ENCODE results near the gene FAT4. TPM values are rescaled to one million over a fixed set of nuclear protein-coding genes. Genes with fewer than 3 reads are reported as not detected.

FAT4 gene, protein sequence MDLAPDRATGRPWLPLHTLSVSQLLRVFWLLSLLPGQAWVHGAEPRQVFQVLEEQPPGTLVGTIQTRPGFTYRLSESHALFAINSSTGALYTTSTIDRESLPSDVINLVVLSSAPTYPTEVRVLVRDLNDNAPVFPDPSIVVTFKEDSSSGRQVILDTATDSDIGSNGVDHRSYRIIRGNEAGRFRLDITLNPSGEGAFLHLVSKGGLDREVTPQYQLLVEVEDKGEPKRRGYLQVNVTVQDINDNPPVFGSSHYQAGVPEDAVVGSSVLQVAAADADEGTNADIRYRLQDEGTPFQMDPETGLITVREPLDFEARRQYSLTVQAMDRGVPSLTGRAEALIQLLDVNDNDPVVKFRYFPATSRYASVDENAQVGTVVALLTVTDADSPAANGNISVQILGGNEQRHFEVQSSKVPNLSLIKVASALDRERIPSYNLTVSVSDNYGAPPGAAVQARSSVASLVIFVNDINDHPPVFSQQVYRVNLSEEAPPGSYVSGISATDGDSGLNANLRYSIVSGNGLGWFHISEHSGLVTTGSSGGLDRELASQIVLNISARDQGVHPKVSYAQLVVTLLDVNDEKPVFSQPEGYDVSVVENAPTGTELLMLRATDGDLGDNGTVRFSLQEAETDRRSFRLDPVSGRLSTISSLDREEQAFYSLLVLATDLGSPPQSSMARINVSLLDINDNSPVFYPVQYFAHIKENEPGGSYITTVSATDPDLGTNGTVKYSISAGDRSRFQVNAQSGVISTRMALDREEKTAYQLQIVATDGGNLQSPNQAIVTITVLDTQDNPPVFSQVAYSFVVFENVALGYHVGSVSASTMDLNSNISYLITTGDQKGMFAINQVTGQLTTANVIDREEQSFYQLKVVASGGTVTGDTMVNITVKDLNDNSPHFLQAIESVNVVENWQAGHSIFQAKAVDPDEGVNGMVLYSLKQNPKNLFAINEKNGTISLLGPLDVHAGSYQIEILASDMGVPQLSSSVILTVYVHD (N-terminal part only)
- 1 to 10 TPM; 6.5 to 8.9 TPM for total RNA-seq
- polyA plus RNA-seq (ENCODE audit: insufficient read depth, low read depth, low replicate concordance): 2.8 TPM
- long read RNA-seq, donor 1, partial matches to known transcripts: 19 of 19 reads
- long read RNA-seq, donor 1, other reads (novel, unspliced or antisense): 0 of 19 reads
- long read RNA-seq, donor 2: 0 reads

DNA sequence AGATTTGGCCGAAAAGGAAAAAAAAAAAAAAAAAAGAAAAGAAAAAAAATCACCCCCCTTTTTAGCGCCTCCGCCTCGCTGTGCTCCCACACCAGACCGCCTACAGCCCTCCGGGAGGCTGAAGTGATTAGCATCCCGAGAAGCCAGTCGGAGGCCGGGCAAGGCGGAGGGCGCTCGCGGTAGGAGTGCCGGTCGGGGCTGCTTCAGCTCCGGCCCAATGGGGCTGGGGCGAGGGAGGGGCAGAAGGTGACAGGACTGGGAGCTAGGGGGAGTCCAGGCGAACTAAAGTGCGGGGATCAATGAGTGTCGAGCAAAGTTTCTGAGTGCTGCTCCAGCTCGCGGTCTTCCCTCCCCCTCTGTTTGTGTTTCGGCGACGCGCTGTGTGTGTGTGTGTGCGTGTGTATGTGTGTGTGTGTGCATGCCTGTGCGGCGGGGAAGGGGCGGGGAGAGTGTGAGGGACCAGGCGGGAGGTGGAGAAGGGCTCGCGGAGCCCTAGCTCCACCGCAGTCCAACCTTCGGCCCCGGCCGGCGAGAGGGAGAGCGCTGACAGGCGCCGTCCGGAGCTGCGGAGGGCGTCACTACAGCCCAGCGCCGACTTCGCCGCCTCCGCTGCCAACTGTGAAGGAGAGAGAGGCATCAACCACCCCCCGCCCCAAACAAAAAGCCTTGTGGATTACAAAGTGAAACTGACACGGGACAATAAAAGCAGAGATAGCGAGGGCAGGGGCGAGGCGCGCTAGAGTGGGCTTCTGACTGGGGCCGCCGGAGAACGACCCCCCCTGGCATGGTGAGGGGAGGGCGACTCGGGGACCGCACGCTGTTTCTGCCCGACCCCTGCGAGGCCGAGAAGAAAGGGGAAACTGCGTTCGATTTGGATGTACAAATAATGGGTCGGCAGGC is at the start of gene FAT4:
FAT4 (plus strand) TSS at position 280 of the 900 bp plus-strand sequence. CDS start 1,457 bp downstream, outside the sequence.
- 0% methylated on average over 45 to 68 of the region's 68 CpGs for WGBS, 2 donors
- TF ChIP-seq, protein P1, sequence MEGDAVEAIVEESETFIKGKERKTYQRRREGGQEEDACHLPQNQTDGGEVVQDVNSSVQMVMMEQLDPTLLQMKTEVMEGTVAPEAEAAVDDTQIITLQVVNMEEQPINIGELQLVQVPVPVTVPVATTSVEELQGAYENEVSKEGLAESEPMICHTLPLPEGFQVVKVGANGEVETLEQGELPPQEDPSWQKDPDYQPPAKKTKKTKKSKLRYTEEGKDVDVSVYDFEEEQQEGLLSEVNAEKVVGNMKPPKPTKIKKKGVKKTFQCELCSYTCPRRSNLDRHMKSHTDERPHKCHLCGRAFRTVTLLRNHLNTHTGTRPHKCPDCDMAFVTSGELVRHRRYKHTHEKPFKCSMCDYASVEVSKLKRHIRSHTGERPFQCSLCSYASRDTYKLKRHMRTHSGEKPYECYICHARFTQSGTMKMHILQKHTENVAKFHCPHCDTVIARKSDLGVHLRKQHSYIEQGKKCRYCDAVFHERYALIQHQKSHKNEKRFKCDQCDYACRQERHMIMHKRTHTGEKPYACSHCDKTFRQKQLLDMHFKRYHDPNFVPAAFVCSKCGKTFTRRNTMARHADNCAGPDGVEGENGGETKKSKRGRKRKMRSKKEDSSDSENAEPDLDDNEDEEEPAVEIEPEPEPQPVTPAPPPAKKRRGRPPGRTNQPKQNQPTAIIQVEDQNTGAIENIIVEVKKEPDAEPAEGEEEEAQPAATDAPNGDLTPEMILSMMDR (IDR thresholded peaks at IDR 0.05): peak in 1 of 3 experiments; percentile 5
- TF ChIP-seq POLR2A (IDR thresholded peaks at IDR 0.05): no peak
- peak; percentile 96 for DNase-seq
- H3K9me3 ChIP-seq: no peaks in the 10 kb centered on the region
- H3K27ac ChIP-seq: peak within 1 kb of the TSS; percentile 76 to 89
- no peaks in the 10 kb centered on the region for H3K27me3 ChIP-seq
- intact Hi-C loops (cut with DNase I; ENCODE audit: low total_unique reads): loop anchor here (5.0 kb wide), 1 partner anchor 422 kb away; no protein-coding TSS in a partner anchor
- peaks cover 13% of the 10 kb centered on the region for H3K4me1 ChIP-seq
- H3K36me3 ChIP-seq (ENCODE audit: low read depth, missing control alignments): no peaks in the 10 kb centered on the region
- peak within 1 kb of the TSS; percentile 80 to 87 for H3K4me3 ChIP-seq

DNA sequence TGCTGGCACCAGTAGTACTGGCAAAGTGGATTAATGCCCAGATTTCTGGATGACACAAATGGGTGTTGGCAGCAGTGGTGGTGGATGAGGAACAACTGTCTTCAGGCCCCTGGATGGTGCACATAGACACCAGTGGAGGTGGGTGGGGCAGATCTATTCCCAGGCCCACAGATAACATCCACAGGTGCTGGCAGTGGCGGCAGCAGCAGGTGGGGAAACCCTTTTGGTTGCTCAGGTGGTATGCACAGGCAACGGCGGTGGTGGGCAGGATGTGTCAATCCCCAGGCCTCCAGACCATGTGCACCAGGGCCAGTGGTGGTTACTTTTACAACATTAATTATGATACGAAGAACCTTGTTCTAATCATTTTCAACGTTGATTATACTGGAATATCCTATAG is 48.9 kb upstream of the FAT4 start:
- intact Hi-C loops (cut with DNase I; ENCODE audit: low total_unique reads): no loop called here
- WGBS, 2 donors: 87 to 88% methylated on average over 5 of the region's 5 CpGs
- H3K27ac ChIP-seq: no peak overlapping the region
- no peak for TF ChIP-seq POLR2A (IDR thresholded peaks at IDR 0.05)
- TF ChIP-seq, protein P1 (IDR thresholded peaks at IDR 0.05): no peak
- H3K4me3 ChIP-seq: no peak overlapping the region
- no peaks in the 10 kb centered on the region for H3K36me3 ChIP-seq (ENCODE audit: low read depth, missing control alignments)
- no peaks in the 10 kb centered on the region for H3K4me1 ChIP-seq
- DNase-seq: no peak
- H3K27me3 ChIP-seq: no peaks in the 10 kb centered on the region
- no peaks in the 10 kb centered on the region for H3K9me3 ChIP-seq

DNA sequence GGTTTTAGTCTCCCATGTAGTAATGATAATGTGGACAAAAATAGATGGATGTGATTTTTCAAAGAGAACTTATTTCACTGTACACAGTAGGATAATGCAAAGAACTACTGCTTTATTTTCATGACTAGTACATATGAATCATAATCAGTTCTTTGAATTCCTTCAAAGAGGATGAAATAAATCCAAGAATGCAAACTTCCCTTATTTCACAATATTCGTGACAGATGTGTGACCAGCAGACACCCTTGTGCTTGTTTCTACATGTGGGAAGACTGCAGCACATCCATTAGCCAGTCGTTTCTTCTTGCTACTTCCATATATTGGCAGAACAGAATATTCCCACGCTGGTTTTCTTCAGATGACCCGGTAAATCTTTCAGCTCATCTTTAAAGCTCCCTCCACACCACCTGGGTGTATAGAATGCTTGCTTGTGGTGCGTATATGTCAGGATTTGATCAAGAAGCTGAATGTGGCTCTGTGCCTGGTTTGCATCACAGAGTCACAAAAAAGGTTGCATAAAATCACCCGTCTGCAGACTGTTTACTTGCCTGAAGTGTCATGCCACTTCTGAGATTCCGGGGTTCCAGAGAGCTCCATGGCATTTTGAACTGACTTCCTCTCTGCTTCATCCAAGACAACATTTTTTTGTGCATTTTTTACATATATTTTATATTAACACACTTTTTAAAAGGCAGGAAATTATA is 47.7 kb upstream of the FAT4 start:
- intact Hi-C loops (cut with DNase I; ENCODE audit: low total_unique reads): no loop called here
- Histone ChIP-seq H3K36me3 (ENCODE audit: low read depth, missing control alignments) (no peaks in the 10 kb centered on the region), H3K4me3 (no peak overlapping the region), H3K27me3 (no peaks in the 10 kb centered on the region), H3K4me1 (no peaks in the 10 kb centered on the region), H3K9me3 (no peaks in the 10 kb centered on the region), H3K27ac (no peak overlapping the region)
- no peak for DNase-seq
- TF ChIP-seq, protein P1 (IDR thresholded peaks at IDR 0.05): no peak
- no peak for TF ChIP-seq POLR2A (IDR thresholded peaks at IDR 0.05)
- 81 to 85% methylated on average over 7 of the region's 7 CpGs for WGBS, 2 donors
